ENCODE results near the gene PRSS16.

DNA sequence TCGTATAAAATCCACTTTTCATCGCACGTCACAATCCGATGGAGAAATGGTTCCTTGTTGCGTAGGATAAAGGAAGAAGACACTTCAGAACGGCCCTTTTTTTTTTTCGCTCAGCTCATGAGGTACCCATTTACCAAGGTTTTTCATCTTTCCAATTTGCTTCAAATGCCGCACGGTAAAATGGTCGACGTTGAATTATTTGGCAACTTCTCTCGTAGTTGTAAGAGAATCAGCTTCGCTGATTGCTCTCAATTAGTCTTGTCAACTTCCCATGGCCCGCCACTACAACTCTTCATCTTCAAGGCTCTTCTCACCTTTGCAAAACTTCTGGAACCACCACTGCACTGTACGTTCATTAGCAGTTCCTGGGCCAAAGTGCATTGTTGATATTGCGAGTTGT lies 35.8 kb downstream of the PRSS16 start:
- TF ChIP-seq, protein P1, sequence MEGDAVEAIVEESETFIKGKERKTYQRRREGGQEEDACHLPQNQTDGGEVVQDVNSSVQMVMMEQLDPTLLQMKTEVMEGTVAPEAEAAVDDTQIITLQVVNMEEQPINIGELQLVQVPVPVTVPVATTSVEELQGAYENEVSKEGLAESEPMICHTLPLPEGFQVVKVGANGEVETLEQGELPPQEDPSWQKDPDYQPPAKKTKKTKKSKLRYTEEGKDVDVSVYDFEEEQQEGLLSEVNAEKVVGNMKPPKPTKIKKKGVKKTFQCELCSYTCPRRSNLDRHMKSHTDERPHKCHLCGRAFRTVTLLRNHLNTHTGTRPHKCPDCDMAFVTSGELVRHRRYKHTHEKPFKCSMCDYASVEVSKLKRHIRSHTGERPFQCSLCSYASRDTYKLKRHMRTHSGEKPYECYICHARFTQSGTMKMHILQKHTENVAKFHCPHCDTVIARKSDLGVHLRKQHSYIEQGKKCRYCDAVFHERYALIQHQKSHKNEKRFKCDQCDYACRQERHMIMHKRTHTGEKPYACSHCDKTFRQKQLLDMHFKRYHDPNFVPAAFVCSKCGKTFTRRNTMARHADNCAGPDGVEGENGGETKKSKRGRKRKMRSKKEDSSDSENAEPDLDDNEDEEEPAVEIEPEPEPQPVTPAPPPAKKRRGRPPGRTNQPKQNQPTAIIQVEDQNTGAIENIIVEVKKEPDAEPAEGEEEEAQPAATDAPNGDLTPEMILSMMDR (IDR thresholded peaks at IDR 0.05; ENCODE audit: low read depth, low read length), result no peak
- TF ChIP-seq EZH2phosphoT487 (IDR thresholded peaks at IDR 0.05; ENCODE audit: low read depth), result no peak
